ENCODE data around the gene DPYSL4. TPM values are rescaled to one million over a fixed set of nuclear protein-coding genes. Genes with fewer than 3 reads are reported as not detected.

DPYSL4 gene
- polyA plus RNA-seq, 3 donors, result 12.8 to 14.3 (median 14.2) TPM

DNA sequence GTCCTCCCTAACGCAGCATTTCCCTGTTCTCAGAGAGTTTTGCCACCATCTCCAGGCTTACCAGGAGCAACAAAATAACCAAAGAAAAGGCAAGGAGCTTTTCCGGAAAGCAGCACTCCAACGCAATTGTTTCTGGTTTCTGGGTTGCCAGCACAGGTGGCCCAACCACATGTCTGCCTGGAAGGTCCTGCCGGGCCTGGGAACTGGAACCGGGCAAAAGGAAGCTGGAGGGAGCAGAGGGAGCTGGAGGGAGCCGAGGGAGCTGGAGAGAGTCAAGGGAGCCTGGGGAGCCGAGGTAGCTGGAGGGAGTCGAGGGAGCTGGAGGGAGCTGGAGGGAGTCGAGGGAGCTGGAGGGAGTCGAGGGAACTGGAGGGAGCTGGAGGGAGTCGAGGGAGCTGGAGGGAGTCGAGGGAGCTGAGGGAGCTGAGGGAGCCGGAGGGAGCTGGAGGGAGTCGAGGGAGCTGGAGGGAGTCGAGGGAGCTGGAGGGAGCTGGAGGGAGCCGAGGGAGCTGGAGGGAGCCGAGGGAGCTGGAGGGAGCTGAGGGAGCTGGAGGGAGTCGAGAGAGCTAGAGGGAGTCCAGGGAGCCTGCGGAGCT, 66.4 kb downstream of the DPYSL4 start:
- no peak for DNase-seq (ENCODE audit: low read depth in 3 of 3, low spot score in 2 of 3)

DNA sequence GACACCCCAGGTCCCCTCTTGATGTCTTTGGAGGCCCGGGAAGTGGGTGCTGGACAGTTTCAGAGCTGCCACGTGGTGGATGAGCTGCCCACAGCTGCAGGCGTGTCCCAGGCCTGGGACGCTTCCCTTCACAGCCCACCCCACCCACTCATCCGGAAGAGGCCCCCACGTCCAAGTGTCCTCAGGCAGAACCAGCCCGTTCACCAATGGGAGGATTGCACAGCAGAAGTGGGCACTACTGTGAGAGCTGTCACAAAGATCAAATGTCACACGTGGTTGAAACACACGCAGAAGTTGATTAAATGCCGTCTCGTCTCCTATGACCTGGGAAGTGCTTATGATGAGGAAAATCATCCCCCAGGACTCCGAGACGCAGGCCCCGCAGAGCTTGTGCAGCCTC, 68.1 kb downstream of the DPYSL4 start:
- no peak for DNase-seq (ENCODE audit: low read depth in 3 of 3, low spot score in 2 of 3)

Other genes with a start within 250 kb of the DPYSL4 start
- gene BNIP3, start 205.0 kb upstream of the DPYSL4 start, polyA plus RNA-seq (ENCODE audit: insufficient read length in 3 of 3), result 10 to 100 TPM; 72.8 to 78.8 (median 73.4) TPM
- under 1 TPM; 0.15 to 0.18 (median 0.16) TPM for gene JAKMIP3, start 121.0 kb upstream of the DPYSL4 start, polyA plus RNA-seq (ENCODE audit: insufficient read length in 3 of 3)
- 10 to 100 TPM; 11.3 to 13.5 (median 11.7) TPM for gene STK32C, start 121.0 kb downstream of the DPYSL4 start, polyA plus RNA-seq (ENCODE audit: insufficient read length in 3 of 3)
- gene LRRC27, start 145.2 kb downstream of the DPYSL4 start, polyA plus RNA-seq (ENCODE audit: insufficient read length in 3 of 3), result 10 to 100 TPM; 21.1 to 41.9 (median 25.8) TPM
- 1 to 10 TPM; 5.0 to 9.7 (median 8.2) TPM for gene PWWP2B, start 210.3 kb downstream of the DPYSL4 start, polyA plus RNA-seq (ENCODE audit: insufficient read length in 3 of 3)

Data from right renal cortex interstitium (tissue), 3 donors.